IPS DF 6.9 (cell line): Measurements from ENCODE around the gene KCNK17.

ENCODE experiments used
- DNase-seq: peaks from one replicate; pipeline ENCODE4 v3.0.0-alpha.2; 2013; ENCODE audit warnings: low read depth, low spot score
- H3K27ac ChIP-seq: one replicate; pipeline ENCODE4 v1.5.1; 2013; ENCODE audit warnings: low read length, control low read depth
- H3K27me3 ChIP-seq: 2 replicates; pipeline ENCODE4 v1.6.1; 2013; ENCODE audit warnings: mild to moderate bottlenecking, low read length; ENCODE audit not compliant: control insufficient read depth, insufficient read depth
- H3K36me3 ChIP-seq: 2 replicates; pipeline ENCODE4 v1.6.1; 2013; ENCODE audit warnings: low read length; ENCODE audit not compliant: control insufficient read depth, insufficient read depth
- H3K4me1 ChIP-seq: 2 replicates; pipeline ENCODE4 v1.6.1; 2013; ENCODE audit warnings: low read length; ENCODE audit not compliant: control insufficient read depth, insufficient read depth
- H3K4me3 ChIP-seq: 2 replicates; pipeline ENCODE4 v1.5.1; 2013; ENCODE audit warnings: mild to moderate bottlenecking, low read length
- H3K9me3 ChIP-seq: 2 replicates; pipeline ENCODE4 v1.6.1; 2013; ENCODE audit warnings: low read length, inconsistent platforms; ENCODE audit not compliant: control insufficient read depth, insufficient read depth
- WGBS: extraction: QIAGEN DNeasy Blood & Tissue Kit; methylation state at CpG from one replicate; pipeline ENCODE4 v1.1.7; 2013; ENCODE audit warnings: mixed read lengths, missing lambda C conversion rate; ENCODE audit not compliant: insufficient read length, insufficient coverage; 5-methylcytosine and 5-hydroxymethylcytosine counted together

KCNK17 gene, protein sequence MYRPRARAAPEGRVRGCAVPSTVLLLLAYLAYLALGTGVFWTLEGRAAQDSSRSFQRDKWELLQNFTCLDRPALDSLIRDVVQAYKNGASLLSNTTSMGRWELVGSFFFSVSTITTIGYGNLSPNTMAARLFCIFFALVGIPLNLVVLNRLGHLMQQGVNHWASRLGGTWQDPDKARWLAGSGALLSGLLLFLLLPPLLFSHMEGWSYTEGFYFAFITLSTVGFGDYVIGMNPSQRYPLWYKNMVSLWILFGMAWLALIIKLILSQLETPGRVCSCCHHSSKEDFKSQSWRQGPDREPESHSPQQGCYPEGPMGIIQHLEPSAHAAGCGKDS

DNA sequence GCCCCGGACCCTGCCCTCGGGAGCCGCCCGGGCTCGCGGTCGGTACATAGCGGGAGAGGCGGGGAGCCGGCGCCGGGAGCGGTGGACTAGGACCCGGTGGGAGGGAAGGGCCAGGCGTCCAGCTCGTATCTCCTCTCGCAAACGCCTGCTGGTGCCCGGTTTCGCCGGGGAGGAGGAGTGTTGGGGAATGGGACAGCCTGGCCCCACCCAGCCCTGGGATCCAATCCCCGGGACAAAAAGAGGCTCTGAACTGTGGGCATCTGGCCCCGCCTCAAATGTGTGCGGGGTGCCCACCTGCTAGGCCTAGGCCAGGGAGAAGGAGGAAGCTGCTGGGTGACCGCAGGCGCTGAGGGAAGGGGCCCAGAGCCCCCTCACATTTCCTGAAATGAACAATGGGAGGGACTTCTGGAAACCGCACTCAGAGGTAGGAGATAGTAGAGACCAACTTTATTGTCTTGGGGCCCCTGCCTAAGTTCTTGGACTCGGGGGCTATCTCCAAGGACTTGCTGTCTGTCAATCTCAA is at the start of gene KCNK17:
Gene KCNK17, minus strand, starts transcription at position 147 of the 523 bp plus-strand sequence. Its CDS starts 99 bp downstream, at position 48.
- Histone ChIP-seq H3K4me1 (0 out of 2 replicates have a peak, but pooled peaks cover 2% of the 10 kb centered on the region), H3K9me3 (no peaks in the 10 kb centered on the region), H3K4me3 (peak within 1 kb of the TSS; percentile 41; the same call in 1 of the 2 replicates), H3K27ac (no peak within 1 kb of the TSS), H3K36me3 (no peaks in the 10 kb centered on the region), H3K27me3 (peaks cover 36% of the 10 kb centered on the region)
- WGBS, result no CpG with 5 or more reads among the region's 28 CpGs
- DNase-seq, result no peak

DNA sequence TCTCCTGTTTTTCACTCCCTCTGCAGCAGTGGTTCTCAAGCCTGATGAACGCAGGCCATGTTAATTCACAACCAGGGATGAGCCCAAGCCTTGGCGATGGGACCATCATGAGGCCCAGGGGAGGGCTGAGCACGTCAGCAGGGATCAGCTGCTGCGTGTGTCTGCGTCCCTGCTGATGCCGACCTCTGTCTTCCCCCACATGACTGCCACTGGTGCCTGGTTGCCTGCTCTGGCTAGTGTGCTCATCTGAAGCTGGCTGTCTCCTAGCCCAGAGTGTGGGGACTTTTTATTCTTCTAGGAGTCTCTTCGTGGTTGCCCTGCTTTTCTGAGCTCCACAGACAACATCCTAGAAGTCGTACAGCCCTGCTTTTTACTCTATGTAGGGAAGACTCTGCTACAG is 49.1 kb upstream of the KCNK17 start:
- no peak for DNase-seq
- no peak overlapping the region for H3K4me3 ChIP-seq
- H3K4me1 ChIP-seq, result peaks cover 2% of the 10 kb centered on the region
- no peaks in the 10 kb centered on the region for H3K36me3 ChIP-seq
- WGBS, result no CpG with 5 or more reads among the region's 8 CpGs
- H3K27me3 ChIP-seq, result no peaks in the 10 kb centered on the region
- no peak overlapping the region for H3K27ac ChIP-seq
- no peaks in the 10 kb centered on the region for H3K9me3 ChIP-seq

DNA sequence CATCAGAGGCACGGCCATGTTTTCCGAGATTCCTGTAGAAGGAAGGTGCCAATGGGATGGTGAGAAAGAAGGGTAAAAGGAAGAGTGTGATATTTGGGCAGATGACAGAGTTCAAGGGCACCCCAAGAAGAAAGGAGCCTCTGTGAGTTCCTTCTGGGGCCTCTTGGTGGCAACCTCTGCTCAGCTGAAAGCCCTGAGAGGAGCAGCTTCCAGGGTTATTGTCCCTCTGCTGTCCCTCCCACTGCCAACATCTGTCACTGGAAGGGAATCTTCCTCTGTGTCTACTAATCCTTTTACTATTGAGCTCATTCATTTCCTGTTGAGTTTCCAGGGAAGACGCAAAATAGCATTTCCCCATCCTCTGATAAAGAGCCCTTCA is 48.3 kb upstream of the KCNK17 start:
- Histone ChIP-seq H3K36me3 (no peaks in the 10 kb centered on the region), H3K4me3 (no peak overlapping the region), H3K4me1 (peaks cover 2% of the 10 kb centered on the region), H3K27ac (no peak overlapping the region), H3K27me3 (no peaks in the 10 kb centered on the region), H3K9me3 (no peaks in the 10 kb centered on the region)
- WGBS, result no CpG with 5 or more reads among the region's 3 CpGs
- DNase-seq, result no peak

DNA sequence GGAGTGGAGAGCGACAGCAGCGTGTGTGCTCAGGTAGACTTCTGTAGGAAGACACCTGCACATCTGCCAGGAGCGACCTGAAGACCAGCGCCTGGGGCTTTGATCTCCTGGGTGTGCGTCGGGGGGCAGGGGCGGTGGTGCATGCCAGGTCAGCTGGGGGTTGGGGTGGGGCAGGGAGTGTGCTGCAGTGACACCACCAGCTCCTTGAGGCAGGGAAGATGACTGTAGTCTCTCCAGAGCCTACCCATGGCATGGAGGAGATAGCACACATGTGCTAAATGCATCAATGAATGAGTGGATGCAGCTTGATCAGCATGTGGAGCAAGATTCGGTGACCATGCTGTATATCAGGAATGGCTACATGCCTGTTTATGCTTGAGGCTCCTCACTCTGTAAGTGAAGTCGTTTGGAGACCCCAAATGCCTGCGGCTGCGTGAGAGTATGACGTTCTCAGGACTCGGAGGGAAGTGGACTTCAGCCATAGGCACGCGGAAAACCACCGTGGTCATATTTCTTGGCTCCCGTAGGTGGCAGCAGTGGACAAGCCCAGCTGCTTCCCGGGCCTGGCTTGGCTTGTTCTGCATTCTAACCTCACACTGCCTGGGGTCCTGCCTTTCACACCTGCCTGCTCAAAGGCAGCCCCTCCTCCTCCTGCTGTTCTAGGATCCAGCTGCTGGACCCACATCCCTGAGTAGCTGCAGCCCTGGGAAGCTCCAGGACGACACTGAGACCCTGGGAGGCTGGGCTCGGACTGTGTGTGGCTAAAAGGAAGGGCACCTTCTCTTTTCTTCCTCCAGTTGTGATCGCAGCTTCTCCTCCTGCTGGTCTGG is 47.7 kb upstream of the KCNK17 start:
- Histone ChIP-seq H3K4me3 (no peak overlapping the region), H3K27me3 (no peaks in the 10 kb centered on the region), H3K9me3 (no peaks in the 10 kb centered on the region), H3K36me3 (no peaks in the 10 kb centered on the region), H3K4me1 (peaks cover 2% of the 10 kb centered on the region), H3K27ac (no peak overlapping the region)
- DNase-seq, result peak; percentile 83
- WGBS, result no CpG with 5 or more reads among the region's 21 CpGs

DNA sequence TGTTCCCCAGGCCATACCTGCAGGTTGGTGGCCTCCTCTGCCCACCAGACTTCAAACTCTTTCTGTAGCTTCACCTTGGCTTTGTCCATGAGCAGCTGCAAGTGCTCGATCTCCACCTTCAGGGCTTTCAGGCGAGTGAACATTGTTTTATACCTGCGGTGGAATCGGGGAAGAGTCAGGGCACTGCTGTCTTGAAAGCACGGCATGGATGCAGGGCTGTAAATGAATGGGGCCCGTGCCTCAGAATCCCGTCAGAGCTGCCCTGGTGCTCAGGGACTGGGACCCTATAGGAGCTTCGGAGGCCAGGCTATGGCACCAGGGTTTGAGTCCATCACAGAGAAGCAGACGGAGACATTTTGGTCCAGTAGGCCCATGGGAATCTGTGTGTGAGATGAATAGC is 46.2 kb upstream of the KCNK17 start:
- H3K4me3 ChIP-seq, result no peak overlapping the region
- no peak for DNase-seq
- H3K4me1 ChIP-seq, result peaks cover 2% of the 10 kb centered on the region
- no peaks in the 10 kb centered on the region for H3K9me3 ChIP-seq
- no CpG with 5 or more reads among the region's 9 CpGs for WGBS
- H3K27me3 ChIP-seq, result no peaks in the 10 kb centered on the region
- H3K27ac ChIP-seq, result no peak overlapping the region
- H3K36me3 ChIP-seq, result no peaks in the 10 kb centered on the region

DNA sequence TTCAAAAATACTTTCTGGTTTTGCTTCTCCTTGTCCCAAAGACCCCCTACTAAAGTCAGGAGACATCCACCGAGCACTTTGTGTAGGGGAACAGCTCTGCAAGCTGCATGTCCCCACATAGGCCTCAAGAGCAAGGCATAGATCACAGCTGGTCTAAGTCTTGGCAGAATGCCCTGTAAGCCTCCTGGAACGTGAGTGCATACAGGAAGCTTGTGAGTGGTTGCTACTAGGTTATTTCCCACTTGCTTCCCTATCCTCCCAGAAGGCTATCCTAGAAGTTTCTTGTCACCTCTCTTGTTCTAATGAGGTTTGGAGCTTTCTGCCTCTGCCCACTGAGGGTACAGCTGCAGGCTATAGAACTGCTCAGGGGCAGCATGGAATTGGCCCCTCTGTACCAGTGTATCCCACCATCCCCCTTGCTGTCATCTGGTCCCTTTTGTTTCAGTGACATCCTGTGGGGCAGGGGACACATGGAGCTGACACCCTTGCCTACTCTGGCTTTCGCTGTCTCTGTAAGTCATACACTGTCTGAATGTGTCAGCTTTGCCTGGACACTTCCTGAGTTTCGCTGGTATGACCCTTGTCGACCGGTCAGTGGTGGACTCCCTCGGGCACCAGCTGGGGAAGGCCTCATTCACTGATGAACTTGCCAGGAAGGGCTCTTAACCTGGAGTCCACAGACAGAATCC is 43.9 kb upstream of the KCNK17 start:
- Histone ChIP-seq H3K27ac (no peak overlapping the region), H3K27me3 (no peaks in the 10 kb centered on the region), H3K36me3 (no peaks in the 10 kb centered on the region), H3K4me3 (no peak overlapping the region), H3K9me3 (no peaks in the 10 kb centered on the region), H3K4me1 (peaks cover 2% of the 10 kb centered on the region)
- no peak for DNase-seq
- WGBS, result no CpG with 5 or more reads among the region's 7 CpGs

DNA sequence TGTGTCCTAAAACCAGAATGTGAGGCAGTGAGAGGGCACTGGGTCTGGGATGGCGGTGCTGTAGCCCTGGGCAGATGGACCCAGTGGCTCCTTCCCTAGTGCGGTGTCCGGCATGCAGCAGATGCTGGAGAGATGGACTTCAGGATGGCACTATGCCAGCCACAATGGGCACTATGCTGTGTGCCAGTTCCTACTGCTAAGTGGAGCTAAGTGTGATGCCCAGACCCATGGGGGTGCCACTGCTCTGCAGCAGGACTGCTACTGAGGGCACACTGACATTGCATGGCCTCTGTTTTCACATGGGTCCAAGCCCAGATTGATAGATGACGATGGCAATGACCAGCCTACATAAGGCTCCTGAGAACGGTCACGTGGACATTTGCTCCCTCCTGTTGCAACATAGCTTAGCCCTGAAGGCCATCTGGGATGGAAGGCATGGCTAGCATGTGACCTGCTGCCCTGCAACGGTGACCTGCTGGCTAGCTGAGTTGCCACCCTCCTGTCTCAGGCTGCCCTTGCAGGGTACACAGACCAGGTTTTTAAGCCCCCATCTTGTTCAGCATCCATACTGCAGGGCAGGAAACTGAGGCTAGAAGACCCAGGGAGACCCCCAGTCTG is 39.6 kb upstream of the KCNK17 start:
- Histone ChIP-seq H3K27ac (no peak overlapping the region), H3K27me3 (no peaks in the 10 kb centered on the region), H3K4me3 (no peak overlapping the region), H3K4me1 (no peaks in the 10 kb centered on the region), H3K36me3 (no peaks in the 10 kb centered on the region), H3K9me3 (no peaks in the 10 kb centered on the region)
- no CpG with 5 or more reads among the region's 7 CpGs for WGBS
- no peak for DNase-seq

DNA sequence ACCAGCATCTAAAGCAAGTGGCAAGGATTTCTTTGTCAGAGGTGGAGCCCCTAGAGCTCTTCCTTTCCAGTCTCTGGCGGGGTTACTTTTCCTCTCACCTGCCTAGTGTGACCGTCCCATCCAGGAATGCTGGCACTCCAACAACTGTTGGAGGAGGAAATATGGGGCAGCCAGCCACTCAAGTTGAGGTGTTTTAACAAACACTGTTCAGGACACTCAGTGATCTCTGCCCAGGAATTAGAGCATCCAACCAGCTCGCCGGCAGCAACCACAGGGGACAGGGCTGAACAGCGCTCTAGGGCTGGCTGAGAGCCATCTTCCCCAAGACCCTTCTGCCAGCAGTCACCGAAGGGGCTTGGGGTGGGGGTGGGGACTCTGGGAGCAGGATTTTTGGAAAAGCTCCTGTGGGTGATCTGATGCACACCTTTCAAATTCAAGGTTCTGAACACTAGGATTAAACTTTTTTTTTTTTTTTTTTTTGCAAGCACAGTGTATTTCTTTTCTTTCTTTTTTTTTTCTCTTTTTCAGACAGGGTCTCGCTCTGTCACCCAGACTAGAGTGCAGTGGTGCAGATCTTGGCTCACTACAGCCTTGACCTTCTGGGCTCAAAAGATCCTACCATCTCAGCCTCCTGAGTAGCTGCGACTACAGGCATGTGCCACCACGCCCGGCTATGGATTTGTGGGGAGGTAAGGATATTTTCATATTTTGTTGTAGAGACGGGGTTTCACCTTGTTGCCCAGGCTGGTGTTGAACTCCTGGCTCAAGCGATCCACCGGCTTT is 36.7 kb upstream of the KCNK17 start:
- Histone ChIP-seq H3K36me3 (no peaks in the 10 kb centered on the region), H3K9me3 (no peaks in the 10 kb centered on the region), H3K4me1 (no peaks in the 10 kb centered on the region), H3K27me3 (no peaks in the 10 kb centered on the region), H3K4me3 (no peak overlapping the region), H3K27ac (no peak overlapping the region)
- WGBS, result no CpG with 5 or more reads among the region's 13 CpGs
- no peak for DNase-seq

DNA sequence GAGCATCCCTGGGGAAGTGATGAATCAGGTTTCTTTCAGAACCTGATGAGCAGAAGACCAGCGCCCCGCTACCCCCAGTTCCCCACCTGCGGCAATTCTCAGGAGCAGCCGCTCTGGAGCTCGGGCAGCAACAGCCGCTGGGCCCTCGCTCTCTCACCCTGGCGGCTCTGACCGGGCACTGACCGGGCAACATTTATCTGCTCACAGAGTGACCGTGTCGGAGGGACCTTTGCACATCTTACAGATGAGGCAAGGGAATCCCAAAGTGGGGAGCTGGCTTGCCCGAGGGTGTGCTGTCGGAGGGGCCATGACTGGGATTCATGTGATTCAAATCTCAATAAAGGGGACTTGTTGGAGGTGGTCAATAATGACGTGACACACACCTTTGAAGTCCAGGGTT is 34.5 kb upstream of the KCNK17 start:
- H3K27ac ChIP-seq, result no peak overlapping the region
- no peaks in the 10 kb centered on the region for H3K27me3 ChIP-seq
- peaks cover 3% of the 10 kb centered on the region; the same call in 1 of the 2 replicates for H3K4me1 ChIP-seq
- WGBS, result no CpG with 5 or more reads among the region's 15 CpGs
- no peak for DNase-seq
- no peaks in the 10 kb centered on the region for H3K36me3 ChIP-seq
- no peaks in the 10 kb centered on the region for H3K9me3 ChIP-seq
- no peak overlapping the region for H3K4me3 ChIP-seq
